Fibroblast of the aortic adventitia (primary cell): ENCODE data around the gene NHERF2. TPM values are rescaled to one million over a fixed set of nuclear protein-coding genes. Genes with fewer than 3 reads are reported as not detected.

ENCODE experiments used
- DNase-seq: peaks from one replicate; pipeline ENCODE4 v3.0.0-alpha.2; 2010; ENCODE audit warnings: low read depth
- H3K4me3 ChIP-seq: 2 replicates; pipeline ENCODE4 v1.5.1; 2011; ENCODE audit warnings: low read depth, mild to moderate bottlenecking, control low read depth, low read length, moderate library complexity
- total RNA-seq: library from RNA; depleted of rRNA; stranded (reverse); fragments of >200 nt; gene quantifications from 2 replicates; pipeline ENCODE4 v1.2.3, GENCODE V29; 2012; ENCODE audit warnings: low replicate concordance
- TF ChIP-seq, protein P1 (sequence below): IDR thresholded peaks from 2 replicates; pipeline ENCODE4 v1.5.1; 2011; ENCODE audit warnings: mild to moderate bottlenecking, low read length, control low read depth, inconsistent platforms; ENCODE audit not compliant: insufficient read depth

Gene NHERF2
- total RNA-seq, 1 donor: 26.3 TPM

DNA sequence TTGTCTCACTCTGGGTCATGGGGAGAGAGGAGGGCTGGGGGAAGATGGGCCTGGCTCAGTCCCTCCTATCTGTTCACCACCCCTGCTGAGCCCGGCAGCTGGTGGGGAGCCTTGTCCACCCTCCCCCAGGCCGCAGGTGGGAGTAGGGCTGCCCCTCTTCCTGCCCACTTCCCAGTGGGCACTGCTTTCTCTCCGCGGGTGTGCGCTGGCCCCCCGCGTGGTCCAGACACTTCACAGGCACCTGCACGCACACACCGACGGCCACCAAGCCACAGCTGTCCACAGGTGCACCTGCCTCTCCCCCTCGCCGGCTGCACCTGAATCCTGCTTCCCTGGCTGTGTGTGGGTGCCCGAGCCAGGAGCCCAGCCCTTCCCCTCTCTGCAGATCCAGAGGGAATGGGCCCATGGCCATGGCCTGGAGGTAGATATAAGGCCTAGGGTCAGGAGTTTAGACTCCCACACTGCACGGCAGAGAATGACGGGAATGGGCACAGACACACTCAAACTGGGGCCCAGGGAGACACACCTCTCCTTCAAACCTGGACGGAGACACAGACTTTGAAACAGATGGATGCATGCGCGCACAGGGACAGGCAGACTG lies 2.0 kb downstream of the NHERF2 start:
- TF ChIP-seq, protein P1, sequence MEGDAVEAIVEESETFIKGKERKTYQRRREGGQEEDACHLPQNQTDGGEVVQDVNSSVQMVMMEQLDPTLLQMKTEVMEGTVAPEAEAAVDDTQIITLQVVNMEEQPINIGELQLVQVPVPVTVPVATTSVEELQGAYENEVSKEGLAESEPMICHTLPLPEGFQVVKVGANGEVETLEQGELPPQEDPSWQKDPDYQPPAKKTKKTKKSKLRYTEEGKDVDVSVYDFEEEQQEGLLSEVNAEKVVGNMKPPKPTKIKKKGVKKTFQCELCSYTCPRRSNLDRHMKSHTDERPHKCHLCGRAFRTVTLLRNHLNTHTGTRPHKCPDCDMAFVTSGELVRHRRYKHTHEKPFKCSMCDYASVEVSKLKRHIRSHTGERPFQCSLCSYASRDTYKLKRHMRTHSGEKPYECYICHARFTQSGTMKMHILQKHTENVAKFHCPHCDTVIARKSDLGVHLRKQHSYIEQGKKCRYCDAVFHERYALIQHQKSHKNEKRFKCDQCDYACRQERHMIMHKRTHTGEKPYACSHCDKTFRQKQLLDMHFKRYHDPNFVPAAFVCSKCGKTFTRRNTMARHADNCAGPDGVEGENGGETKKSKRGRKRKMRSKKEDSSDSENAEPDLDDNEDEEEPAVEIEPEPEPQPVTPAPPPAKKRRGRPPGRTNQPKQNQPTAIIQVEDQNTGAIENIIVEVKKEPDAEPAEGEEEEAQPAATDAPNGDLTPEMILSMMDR: no peak
- no peak overlapping the region for H3K4me3 ChIP-seq
- DNase-seq: no peak

DNA sequence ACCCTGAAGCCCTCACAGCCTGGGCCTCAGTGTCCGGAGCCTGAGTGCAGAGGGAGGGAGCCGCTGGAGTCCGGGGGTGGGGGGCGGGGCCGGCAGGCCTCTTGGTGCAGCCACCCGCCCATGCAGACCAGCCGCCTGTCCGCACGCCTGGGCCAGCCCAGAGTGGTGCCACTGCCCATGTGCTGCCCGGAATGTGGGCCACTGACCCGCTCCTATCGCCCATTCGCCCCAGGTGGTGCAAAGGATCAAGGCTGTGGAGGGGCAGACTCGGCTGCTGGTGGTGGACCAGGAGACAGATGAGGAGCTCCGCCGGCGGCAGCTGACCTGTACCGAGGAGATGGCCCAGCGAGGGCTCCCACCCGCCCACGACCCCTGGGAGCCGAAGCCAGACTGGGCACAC lies 2.6 kb downstream of the NHERF2 start:
- DNase-seq: no peak
- H3K4me3 ChIP-seq: no peak overlapping the region
- TF ChIP-seq, protein P1: no peak

DNA sequence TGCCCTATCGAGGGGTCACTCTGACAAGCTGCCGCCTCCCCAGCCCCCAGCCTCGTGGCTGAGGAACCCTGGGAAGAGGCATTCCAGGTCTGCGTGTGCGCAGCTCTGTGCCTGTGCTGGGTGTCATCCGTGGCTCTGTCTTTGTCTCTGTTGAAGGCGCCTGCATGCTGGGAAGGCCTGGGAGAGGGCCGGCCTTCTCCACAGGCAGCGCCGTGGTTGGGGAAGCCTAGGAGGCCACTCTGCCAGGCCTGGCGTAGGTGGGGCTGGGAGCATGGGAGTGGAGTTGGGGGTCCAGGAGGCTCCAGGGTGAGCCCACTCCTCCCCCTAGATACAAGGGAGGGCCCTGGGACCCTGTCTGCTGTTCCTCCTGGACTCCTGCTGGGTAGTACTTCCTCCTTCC lies 3.3 kb downstream of the NHERF2 start:
- no peak for DNase-seq
- H3K4me3 ChIP-seq: no peak overlapping the region
- TF ChIP-seq, protein P1: no peak

DNA sequence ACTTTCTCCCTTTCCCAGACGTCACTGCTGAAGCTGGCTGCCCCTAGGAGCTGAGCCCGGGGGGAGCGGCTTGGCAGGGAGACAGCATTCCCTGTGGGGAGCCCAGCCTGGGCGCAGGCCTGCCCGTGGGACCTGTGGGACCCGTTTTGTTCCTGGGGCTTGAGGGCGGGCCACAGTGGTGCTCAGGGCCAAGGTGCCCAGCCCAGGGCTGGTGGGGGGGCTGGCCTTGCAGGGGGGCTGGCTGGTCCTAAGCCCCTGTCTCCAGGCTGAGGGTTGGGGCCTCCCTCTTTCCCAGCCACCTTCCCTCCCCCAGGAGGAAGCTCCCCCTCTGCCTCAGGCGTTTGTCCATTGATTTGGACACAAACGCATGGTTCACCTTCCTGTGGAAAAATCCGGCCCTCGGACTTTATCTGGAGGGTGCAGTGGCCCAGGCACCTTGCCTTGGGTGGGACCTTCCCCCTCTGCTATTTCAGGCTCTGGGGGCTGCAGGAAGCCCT lies 4.4 kb downstream of the NHERF2 start:
- DNase-seq: no peak
- TF ChIP-seq, protein P1: no peak
- H3K4me3 ChIP-seq: no peak overlapping the region

DNA sequence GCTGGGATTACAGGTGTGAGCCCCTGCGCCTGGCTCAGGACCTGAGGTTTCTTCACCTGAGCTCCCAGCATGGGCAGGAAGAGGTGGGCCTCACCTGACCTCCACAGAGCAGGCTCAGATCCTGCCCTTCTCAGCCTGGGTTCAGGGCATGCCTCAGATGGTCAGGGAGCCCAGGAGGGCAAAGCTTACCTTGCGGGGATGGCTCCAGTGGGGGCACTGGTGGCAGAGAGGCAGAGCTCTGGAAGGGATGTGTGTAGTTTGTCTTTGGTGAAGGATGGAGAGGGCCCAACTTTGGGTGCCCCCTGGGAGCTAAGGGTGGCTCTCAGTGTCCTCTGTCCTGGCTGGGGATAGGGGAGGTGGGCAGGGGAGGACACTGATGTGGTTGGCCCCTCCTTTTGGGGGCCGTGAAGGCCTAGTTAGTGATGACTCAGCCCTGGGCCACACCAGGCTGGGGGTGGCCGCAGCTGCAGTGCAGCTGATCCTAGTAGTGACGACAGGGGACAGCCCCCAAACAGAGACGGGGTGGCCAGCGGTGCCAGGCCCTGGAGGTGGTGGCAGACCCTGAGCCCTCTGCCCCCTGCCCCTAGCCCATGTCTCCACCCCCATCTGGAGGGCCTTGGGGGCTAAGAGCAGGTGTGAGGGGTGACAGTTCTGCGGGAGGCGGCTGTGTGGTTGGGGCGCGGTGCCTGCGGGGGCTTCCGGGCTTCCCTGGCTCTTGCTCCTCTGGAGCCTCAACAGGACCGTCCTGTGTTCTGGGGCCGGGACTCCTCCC lies 5.8 kb downstream of the NHERF2 start:
- TF ChIP-seq, protein P1: no peak
- no peak for DNase-seq
- H3K4me3 ChIP-seq: no peak overlapping the region

DNA sequence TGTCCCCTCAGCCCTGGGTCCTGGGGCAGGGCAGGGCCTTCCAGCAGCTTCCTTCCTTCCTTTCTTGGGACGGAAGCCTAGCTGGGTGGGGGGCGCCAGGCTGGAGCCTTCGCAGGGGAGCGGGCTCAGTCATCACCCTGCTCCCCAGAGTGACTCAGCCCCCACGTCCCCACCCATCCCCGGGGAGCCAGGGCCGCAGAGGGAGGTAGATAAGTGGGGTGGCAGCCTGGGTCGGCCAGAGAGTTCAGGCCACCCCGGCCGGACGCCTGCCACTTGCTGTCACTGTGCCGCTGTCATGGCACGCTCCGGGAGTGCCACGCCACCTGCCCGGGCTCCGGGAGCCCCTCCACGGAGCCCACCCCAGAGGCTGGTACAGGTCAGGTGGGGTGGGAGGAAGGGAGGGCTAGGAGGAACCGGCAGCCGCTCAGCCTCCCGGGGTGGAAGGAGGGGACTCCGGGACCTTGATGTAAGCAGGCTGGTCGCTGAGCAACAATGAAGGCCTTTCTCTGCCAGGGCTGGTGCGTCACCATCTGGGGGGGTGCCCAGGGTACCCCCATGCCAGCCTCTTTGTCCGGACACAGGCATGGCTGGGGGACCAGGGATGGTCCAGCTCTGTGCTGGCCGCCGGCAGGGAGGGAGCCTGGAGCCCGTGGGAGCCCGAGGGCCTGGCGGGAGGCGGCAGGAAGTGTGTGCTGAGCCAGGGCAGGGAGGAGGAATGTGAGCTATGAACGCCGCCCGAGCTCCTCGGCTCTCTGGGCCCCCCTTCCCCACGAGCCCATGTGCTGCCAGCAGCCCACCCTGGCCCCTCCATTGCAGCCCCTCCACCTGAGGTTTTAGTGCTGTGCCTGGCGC lies 6.6 kb downstream of the NHERF2 start:
- peak; percentile 61 for DNase-seq
- H3K4me3 ChIP-seq: peak overlapping the region; percentile 22
- TF ChIP-seq, protein P1: no peak

DNA sequence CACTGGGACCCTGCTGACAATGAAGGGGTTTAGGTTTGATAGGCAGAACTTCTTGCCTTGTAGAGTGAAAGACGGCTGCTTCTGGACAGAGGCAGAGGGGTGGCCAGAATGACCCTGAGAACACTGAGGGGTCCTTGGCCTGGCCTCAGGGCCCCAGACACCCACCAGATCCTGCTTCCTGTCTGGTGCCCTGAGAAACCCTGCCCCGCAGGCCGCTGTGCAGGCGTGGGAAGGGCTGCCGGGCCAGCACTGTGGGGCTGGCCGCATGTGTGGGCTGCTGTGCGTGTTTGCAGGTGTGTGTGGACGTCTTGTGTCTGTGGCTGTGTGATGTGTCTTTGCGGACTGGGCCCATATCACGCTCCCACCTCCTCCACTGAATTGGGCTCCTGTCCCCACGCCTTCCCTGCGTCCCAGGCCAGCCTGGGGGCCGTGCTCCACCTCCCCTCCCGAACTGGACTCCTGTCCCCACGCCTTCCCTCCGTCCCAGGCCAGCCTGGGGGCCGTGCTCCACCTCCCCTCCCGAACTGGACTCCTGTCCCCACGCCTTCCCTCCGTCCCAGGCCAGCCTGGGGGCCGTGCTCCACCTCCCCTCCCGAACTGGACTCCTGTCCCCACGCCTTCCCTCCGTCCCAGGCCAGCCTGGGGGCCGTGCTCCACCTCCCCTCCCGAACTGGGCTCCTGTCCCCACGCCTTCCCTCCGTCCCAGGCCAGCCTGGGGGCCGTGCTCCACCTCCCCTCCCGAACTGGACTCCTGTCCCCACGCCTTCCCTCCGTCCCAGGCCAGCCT lies 7.4 kb downstream of the NHERF2 start:
- peak overlapping the region; percentile 6 for H3K4me3 ChIP-seq
- peak; percentile 11 for DNase-seq
